MCF 10A (cell line): ENCODE results near the gene ZNF280A. TPM values are rescaled to one million over a fixed set of nuclear protein-coding genes. Genes with fewer than 3 reads are reported as not detected.
"Not testable (repeated sequence)": the region's sequence is repeated elsewhere in the genome, so short reads cannot be mapped to it uniquely, and the experiment has no call there.

Source experiments
- BruUV-seq: library from RNA; stranded (reverse); fragments of 400-500 nt; replicated peaks from 2 replicates; lab custom pipeline; 2021; lab: Mats Ljungman, UMichigan
- CTCF ChIA-PET: fragments of 300-600 bp; sonication (Branson Sonifier 250); formaldehyde crosslinking; extraction: SDS; loops from one replicate; lab custom pipeline; 2021; ENCODE audit warnings: antibody characterized with exemption, inconsistent platforms; lab: Yijun Ruan, JAX
- POLR2A ChIA-PET: fragments of 300-600, 350-650 bp; sonication (Branson Sonifier 250); formaldehyde crosslinking; extraction: SDS; loops from one replicate; lab custom pipeline; 2020; ENCODE audit warnings: antibody characterized with exemption, inconsistent platforms; lab: Yijun Ruan, JAX
- DNase-seq: peaks from one replicate; pipeline ENCODE4 v3.0.0-alpha.2; 2018; ENCODE audit not compliant: unreplicated experiment
- H3K27ac Mint-ChIP-seq: one replicate; pipeline ENCODE4 v1.8.0; 2022; ENCODE audit warnings: mild to moderate bottlenecking, low read depth, mixed read lengths; ENCODE audit not compliant: unreplicated experiment
- H3K27me3 Mint-ChIP-seq: one replicate; pipeline ENCODE4 v1.8.0; 2022; ENCODE audit warnings: mixed read lengths; ENCODE audit not compliant: insufficient read depth, unreplicated experiment
- H3K36me3 Mint-ChIP-seq: one replicate; pipeline ENCODE4 v1.8.0; 2022; ENCODE audit warnings: mild to moderate bottlenecking, moderate library complexity, mixed read lengths; ENCODE audit not compliant: insufficient read depth, unreplicated experiment
- H3K4me1 Mint-ChIP-seq: one replicate; pipeline ENCODE4 v1.8.0; 2022; ENCODE audit warnings: mixed read lengths; ENCODE audit not compliant: insufficient read depth, unreplicated experiment
- H3K4me3 Mint-ChIP-seq: one replicate; pipeline ENCODE4 v1.8.0; 2022; ENCODE audit warnings: mild to moderate bottlenecking, moderate library complexity, mixed read lengths; ENCODE audit not compliant: unreplicated experiment
- H3K9me3 Mint-ChIP-seq: one replicate; pipeline ENCODE4 v1.8.0; 2022; ENCODE audit warnings: mixed read lengths; ENCODE audit not compliant: unreplicated experiment
- CTCF ChIP-seq: fragments of 200-600 bp; IDR thresholded peaks from one replicate; pipeline ENCODE4 v1.8.0; 2022; ENCODE audit warnings: antibody characterized with exemption, mild to moderate bottlenecking; ENCODE audit not compliant: unreplicated experiment
- intact Hi-C: fragments of 100-400 bp; cut with micrococcal nuclease; formaldehyde crosslinking; loops from 2 replicates; pipeline ENCODE4 v1.14.1; 2022
- total RNA-seq: library from RNA; stranded (reverse); gene quantifications from 2 replicates; pipeline ENCODE4 v1.2.3, GENCODE V29; 2022

The ZNF280A gene
- total RNA-seq, 1 experiment from 2014 or later = not detected

GRCh38 chr22:22535662-22536061, 15.6 kb upstream of the ZNF280A start:
- Mint-ChIP-seq H3K27me3 (peaks cover 11% of the 10 kb centered on the region), H3K9me3 (no peaks in the 10 kb centered on the region), H3K4me1 (no peaks in the 10 kb centered on the region), H3K36me3 (no peaks in the 10 kb centered on the region), H3K4me3 (no peak overlapping the region), H3K27ac (no peak overlapping the region)
- ChIA-PET CTCF (interaction anchor here (0.6 kb wide), 1 partner anchor 72 kb away, joined by 3 read pairs; no protein-coding TSS in a partner anchor), POLR2A (no interaction called here)
- intact Hi-C loops = no loop called here
- BruUV-seq = no TSS peak
- no peak for DNase-seq
- no peak for TF ChIP-seq CTCF

- ChIA-PET POLR2A (no interaction called here), CTCF (interaction anchor here (0.6 to 1.3 kb wide), 4 partner anchors 41 to 325 kb away, joined by 3 read pairs; no protein-coding TSS in a partner anchor)
- Mint-ChIP-seq H3K27me3 (peaks cover 11% of the 10 kb centered on the region), H3K9me3 (no peaks in the 10 kb centered on the region), H3K36me3 (no peaks in the 10 kb centered on the region), H3K4me1 (no peaks in the 10 kb centered on the region), H3K4me3 (no peak overlapping the region), H3K27ac (no peak overlapping the region)
- no peak for TF ChIP-seq CTCF
- intact Hi-C loops = no loop called here
- no peak for DNase-seq
- BruUV-seq = no TSS peak
These were observed 14.7 kb upstream of the ZNF280A start for GRCh38 chr22:22534604-22535415.

- no peaks in the 10 kb centered on the region for H3K4me1 Mint-ChIP-seq
- intact Hi-C loops = no loop called here
- ChIA-PET POLR2A (no interaction called here), CTCF (interaction anchor here (0.6 to 1.3 kb wide), 6 partner anchors 42 to 957 kb away, joined by 3 to 6 read pairs (median 4); no protein-coding TSS in a partner anchor)
- H3K36me3 Mint-ChIP-seq = no peaks in the 10 kb centered on the region
- no peak for DNase-seq
- BruUV-seq = no TSS peak
- peaks cover 11% of the 10 kb centered on the region for H3K27me3 Mint-ChIP-seq
- H3K4me3 Mint-ChIP-seq = no peak overlapping the region
- no peak overlapping the region for H3K27ac Mint-ChIP-seq
- H3K9me3 Mint-ChIP-seq = no peaks in the 10 kb centered on the region
- no peak for TF ChIP-seq CTCF
These were observed 13.8 kb upstream of the ZNF280A start for GRCh38 chr22:22533863-22534262.

- BruUV-seq = no TSS peak
- no peak for TF ChIP-seq CTCF
- CTCF ChIA-PET = interaction anchor here (0.6 kb wide), 4 partner anchors 54 to 958 kb away, joined by 3 to 4 read pairs (median 4); no protein-coding TSS in a partner anchor
- Mint-ChIP-seq H3K9me3 (no peaks in the 10 kb centered on the region), H3K4me3 (no peak overlapping the region), H3K4me1 (no peaks in the 10 kb centered on the region), H3K36me3 (no peaks in the 10 kb centered on the region), H3K27me3 (peaks cover 11% of the 10 kb centered on the region), H3K27ac (no peak overlapping the region)
- no peak for DNase-seq
- POLR2A ChIA-PET = no interaction called here
- intact Hi-C loops = no loop called here
These were observed 13.3 kb upstream of the ZNF280A start for GRCh38 chr22:22533417-22533816.

GRCh38 chr22:22532547-22533071, 12.5 kb upstream of the ZNF280A start:
- POLR2A ChIA-PET, BruUV-seq, intact Hi-C loops, H3K9me3 Mint-ChIP-seq, H3K36me3 Mint-ChIP-seq, H3K4me1 Mint-ChIP-seq, CTCF ChIA-PET, DNase-seq, H3K4me3 Mint-ChIP-seq, H3K27ac Mint-ChIP-seq: not testable (repeated sequence)
- peaks cover 11% of the 10 kb centered on the region for H3K27me3 Mint-ChIP-seq
